ENCODE measurements around the gene SHB. TPM values are rescaled to one million over a fixed set of nuclear protein-coding genes. Genes with fewer than 3 reads are reported as not detected.

The SHB gene
- total RNA-seq, 1 donor from 2014 or later: 14.2 TPM

DNA sequence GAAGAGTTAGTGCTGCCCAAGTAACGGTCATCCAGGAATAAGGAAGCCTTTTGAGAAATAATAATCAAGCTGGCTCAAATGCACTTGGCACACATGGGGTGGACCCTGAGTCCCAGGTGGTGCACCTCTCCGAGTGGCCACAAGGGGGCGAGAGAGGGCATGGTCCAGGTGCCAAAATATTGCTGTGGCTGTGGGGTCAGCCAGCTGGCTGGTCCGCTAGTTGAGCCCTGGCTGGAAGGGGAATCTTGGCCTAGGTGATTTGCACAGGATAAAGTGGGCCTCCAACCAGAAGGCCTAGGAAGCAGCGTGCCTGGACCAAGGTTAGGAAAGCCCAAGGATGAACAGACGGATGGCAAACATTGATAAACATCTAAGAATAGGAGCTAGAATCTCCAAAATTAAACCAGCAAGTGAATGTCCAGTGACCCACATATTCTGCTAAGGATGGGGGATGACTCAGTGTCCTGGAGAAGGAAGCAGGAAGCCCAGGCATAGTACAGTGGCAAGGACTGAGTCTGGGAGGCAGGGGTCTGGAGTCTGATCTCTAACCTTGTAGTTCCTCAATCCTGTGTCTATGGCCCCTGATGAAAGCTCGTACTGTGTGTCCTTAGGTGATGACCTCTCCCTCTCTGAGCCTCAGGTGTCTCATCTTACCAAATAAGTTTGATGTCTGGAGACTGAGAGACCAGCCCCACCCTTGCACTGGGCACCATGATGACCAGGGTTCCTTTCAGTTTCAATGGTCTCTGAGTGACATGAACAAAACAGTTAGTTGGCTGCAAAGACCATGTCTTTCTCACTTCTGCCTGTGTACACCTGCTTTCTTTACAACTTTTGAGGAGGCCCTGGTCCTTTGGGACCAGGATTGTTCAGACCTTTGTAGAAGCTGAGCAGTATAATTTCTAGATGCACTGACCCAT, 19.2 kb upstream of the SHB start:
- no peak for DNase-seq

GRCh38 chr9:38086496-38086895, 17.5 kb upstream of the SHB start:
- DNase-seq: no peak

DNA sequence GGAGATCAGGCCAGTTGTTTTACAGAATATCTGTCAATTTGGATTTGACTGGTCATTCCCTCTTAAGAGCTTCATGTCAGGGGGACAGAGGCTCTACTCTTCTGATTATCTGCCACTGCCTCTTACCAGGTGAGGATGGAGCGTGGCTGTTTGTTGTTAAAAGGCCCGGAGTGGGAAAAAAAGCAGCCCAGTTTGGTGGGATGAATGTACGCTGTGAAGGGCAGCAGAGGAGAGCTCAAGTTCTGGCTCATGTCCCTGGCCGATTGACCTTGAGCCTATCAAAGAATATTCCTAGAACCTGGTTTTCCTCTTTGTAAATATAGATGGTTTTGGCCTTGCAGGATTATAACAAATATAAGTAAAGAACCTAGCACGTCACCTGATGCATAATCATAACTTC, 16.3 kb upstream of the SHB start:
- DNase-seq: no peak

DNA sequence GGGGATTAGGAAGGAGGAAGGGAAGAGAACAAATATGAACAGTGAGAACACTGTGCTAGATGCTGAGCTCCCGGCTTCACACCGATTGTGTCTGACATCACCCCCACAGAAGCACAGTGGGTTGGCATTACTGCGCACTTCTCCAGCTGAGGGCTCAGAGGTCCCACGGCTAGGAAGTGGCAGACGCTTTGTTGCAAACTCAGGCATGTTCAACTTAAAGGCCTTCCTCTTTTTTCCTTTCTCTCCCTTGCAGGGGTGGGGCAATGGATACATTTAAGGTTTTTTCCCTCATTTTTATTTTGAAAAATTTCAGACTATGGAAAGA, 15.5 kb upstream of the SHB start:
- no peak for DNase-seq

GRCh38 chr9:38083858-38084555, 15.0 kb upstream of the SHB start:
- no peak for DNase-seq

- no peak for DNase-seq
Measured at GRCh38 chr9:38082446-38083287, 13.6 kb upstream of the SHB start.

DNA sequence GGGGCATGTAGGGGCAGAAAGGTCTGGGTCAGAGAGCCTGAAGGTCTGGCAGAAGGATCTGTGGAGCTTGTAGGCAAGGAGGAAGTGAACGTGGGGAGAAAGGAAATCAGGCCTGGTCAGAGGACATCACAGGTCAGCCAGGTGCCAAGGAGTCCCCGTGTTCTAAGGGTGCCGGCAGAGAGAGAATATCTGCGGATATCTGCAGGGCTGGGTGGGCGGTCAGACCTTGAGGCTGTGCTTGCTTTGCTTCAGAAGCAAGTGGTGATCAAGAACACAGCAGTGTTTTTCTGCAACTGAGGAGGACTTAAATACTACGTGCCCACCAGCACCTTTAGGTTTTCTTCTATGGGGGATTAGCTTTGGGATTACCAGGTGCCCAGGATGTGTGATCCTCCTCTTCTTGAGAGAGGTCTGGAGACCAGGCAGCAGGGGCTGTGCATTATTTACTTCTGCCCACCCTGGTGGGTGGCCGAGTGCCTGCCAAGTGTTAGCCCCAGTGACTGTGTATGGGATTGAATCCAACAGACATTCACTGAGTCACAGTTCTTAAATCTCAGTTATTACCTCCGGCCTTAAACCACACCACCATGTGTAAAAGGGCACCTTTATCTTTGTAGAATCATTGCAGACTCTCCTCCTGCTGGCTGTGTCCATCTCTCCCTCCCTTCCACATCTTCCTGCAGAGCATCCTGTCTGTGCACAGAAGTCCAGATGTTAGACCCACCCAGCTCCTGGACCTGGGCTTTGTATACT, 12.5 kb upstream of the SHB start:
- no peak for DNase-seq

DNA sequence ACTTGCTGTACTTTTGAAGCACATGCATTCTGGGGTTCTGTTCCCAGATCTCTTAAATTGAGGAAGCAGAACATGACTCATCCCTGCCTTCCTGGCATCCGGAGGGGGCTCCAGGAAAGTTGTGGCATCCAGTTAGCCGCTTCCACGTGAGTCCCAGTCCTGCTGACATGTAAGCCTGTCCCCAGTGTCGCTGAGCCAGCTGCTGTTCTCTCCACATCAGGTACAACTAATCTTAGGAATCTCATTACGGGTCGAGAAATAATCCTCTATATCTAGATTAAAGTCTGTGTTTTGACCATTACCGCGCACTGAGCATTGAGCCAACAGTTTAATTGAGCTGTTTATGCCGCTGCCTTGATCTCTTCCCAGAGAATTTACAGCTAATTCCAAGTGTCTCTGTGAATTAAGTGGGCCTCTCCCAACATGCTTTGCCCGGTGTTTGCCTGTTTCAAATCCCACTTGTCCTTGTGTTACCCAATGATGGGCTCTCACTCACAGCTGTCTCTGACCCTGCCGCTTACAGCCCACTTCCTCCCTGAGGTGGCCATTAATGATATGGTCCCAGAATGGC, 10.5 kb upstream of the SHB start:
- no peak for DNase-seq

DNA sequence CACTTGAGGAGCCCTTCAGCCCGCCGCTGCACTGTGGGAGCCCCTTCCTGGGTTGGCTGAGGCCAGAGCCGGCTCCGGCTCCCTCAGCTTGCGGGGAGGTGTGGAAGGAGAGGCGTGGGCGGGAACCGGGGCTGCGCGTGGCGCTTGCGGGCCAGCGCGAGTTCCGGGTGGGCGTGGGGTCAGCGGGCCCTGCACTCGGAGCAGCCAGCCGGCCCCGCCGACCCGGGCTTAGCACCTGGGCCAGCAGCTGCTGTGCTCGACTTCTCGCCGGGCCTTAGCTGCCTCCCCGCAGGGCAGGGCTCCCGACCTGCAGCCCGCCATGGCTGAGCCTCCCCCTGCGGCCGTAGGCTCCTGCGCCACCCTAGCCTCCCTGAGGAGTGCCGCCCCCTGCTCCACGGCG, 6.2 kb upstream of the SHB start:
- DNase-seq: no peak

- DNase-seq: no peak
Measured at GRCh38 chr9:38074441-38074961, 5.5 kb upstream of the SHB start.

- no peak for DNase-seq
Measured at GRCh38 chr9:38073882-38074281, 4.9 kb upstream of the SHB start.

DNA sequence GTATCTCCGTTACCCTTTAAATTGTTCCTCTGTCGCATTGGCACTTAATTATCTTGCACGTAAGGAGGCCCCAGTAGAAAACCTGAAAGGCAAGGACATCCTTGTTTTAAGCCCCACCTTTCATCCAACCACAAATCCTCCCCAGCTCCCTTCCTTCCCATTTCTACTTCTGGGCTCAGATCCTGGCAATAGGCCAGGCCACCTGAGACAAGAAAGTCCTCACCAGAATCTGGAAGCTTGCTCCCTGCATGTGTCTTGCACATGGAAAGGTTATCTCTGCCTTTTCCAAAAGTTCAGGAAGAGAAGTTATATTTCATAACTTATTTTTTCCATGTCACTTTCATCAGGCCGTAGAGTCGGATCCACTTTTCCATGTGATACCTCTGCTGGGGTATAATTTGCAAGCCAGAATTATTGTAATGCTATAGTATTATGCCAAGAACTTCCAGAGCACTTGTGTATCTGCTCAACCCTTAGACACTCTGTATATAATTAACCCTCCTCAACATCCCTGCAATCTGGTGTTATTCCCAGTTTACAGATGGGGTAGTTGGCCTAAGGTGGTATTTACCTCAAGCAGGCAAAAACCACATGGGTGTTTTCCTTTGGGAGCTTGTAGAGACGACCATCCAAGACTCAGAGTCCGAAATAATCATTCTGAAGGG, 2.6 kb upstream of the SHB start:
- DNase-seq: no peak

GRCh38 chr9:38067859-38068681, 957 bp downstream of the SHB start:
- no peak for DNase-seq

DNA sequence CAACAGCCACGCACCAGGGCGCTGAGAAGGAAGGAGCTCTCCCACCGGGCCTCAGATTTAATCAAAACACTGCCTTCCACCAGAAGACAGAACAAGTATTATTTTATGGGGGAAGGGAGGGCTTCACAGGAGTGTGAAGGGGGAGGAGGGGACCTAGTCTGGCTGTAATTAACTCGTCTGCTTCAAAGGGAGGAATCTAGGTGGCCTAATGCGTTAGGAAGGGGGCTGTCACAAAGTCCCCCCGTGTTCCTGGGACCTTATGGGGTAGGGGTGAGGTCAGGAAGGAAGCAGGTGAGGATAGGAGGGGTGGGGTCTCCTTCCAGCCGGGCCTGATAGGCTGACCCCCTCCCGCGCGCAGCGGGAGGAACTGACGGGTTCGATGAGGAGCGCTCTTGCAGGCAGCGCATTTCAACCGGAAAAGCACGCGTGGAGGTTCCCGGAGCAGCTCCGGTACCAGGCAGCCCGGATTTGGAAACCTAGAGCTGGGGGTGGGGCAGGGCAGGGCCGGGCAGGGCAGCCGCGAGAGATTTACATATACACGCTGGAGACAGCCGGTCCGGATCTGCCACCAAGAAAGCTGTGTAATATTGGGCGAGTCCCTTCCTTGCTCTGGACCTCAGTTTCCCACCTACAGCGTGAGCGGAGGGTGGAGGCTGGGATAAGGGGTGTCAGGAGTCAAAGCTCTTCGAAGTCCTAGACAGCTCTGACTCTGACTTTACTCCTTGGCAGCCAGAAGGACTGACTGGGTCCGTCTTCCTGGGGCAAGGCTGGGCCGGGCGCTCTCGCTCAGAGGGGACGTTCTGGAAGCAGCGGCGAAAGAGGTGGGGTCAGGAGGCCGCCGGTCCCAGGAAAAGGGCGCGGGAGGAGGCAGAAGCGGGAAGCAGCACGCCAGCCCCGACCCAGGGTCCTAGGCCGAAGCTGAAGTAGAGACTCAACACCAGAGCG, 1.8 kb downstream of the SHB start:
- no peak for DNase-seq

DNA sequence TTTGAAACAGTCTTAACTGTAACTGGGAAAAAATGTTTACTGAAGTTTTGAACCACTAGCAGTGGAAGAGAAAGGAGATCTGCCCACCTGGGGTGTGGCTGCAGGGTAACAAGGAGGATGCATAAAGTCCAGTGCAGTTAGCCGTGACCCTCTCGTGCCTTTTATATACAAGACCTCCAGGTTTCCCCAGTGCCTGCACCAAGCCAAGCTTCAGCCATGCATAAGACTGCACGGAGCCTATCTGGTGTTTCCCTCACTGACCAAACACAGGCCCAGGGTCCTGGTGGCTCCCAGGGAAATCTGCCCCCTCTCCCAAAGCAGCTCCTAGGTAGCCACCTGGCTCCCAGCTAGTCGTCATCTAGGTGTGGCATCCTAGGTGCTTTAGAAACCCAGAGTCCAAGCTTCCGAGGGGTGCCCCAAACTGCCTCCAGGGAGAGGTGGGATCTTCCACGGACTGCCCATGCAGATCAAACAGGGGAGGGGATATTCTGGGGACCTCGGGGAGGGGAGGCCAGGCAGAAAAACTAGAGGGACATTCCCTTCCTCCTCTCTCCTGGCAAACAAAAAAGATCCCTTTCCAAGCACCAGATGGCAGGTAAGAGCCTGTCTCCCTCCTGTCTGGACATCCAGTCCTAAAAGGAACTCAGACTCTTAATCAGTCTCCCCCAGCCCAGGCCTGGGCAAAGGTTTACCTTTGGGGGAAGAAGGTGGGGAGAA, 2.7 kb downstream of the SHB start:
- DNase-seq: no peak

DNA sequence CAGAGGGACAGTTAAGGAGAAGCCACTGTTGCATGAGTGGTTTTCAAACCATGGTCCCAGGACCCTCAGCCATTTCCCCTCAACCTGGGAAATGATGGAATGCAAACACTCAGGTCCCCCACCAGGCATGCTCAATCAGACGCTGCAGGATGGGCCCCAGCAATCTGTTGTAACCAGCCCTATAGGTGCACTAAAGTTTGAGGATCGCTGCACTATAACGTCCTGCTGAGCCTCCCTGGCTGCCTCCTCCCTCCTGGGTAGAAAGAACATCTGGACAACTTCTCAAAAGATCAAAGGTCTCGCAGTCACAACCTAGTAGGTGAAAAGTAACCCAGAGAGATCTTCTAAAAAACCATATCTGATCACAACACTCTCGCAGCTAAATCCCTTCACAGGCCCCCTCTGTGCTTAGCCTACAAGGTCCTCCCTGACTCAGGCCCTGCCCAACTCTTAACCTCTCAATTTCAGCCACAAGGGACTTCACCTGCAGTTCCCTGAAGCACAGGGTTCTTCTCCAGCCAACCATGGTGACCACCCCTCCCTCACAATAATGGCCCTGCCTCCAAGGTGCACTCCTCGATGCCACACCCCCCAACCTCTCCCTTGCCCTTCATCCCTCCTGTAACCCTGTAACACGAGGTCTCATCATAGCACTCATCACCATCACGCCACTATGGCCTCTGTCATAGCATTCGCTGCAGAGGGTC, 3.5 kb downstream of the SHB start:
- DNase-seq: no peak

DNA sequence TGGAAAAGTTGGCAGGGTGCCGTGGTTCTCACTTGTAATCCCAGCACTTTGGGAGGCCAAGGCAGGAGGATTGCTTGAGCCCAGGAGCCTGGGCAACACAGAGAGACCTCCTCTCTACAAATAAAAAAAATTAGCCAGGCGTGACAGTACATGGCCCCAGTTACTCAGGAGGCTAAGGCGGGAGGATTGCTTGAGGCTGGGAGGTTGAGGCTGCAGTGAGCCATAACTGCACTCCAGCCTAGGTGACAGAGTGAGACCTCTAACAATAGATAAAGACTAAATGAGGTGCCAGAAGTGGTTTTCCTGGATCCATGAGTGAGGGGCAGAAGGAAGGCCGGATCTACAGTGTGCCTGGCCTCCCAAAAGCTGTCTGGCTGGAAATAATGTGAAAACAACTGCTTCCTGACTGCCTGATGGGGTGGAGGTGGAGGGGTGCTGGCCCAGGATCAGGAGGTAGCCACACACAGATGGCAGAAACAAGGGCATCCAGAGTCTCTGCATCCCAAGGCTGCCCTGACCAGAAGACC, 4.1 kb downstream of the SHB start:
- no peak for DNase-seq

Data from occipital lobe (tissue), 2 donors.